Muscle layer of duodenum (tissue), 2 donors: Measurements from ENCODE around the gene TAF13.

Experiments used
- H3K27ac ChIP-seq: one replicate; pipeline ENCODE4 v1.7.0; 2013; ENCODE audit warnings: mild to moderate bottlenecking, low read length
- H3K27me3 ChIP-seq: one replicate; pipeline ENCODE4 v1.7.0; 2013; ENCODE audit warnings: low read depth, mild to moderate bottlenecking, control low read depth, low read length
- H3K36me3 ChIP-seq, 2 donors: one replicate each; pipeline ENCODE4 v1.7.0; 2013; ENCODE audit warnings: low read length in 2 of 2, control low read depth in 1 of 2, mild to moderate bottlenecking in 1 of 2; ENCODE audit not compliant: insufficient read depth in 2 of 2, control insufficient read depth in 1 of 2
- H3K4me1 ChIP-seq, 2 donors: one replicate each; pipeline ENCODE4 v1.7.0; 2013; ENCODE audit warnings: low read length in 2 of 2, mild to moderate bottlenecking in 2 of 2, control low read depth in 1 of 2, moderate library complexity in 1 of 2; ENCODE audit not compliant: insufficient read depth in 2 of 2, control insufficient read depth in 1 of 2
- H3K4me3 ChIP-seq, 2 donors: one replicate each; pipeline ENCODE4 v1.7.0; 2013; ENCODE audit warnings: low read length in 2 of 2, low read depth in 1 of 2, mild to moderate bottlenecking in 1 of 2
- H3K9me3 ChIP-seq, 2 donors: one replicate each; pipeline ENCODE4 v1.7.0; 2013; ENCODE audit warnings: low read length in 2 of 2, control low read depth in 1 of 2, mild to moderate bottlenecking in 1 of 2; ENCODE audit not compliant: control insufficient read depth in 1 of 2
- donor health status: healthy.

TAF13 gene

GRCh38 chr1:109109906-109110305 lies 34.1 kb upstream of the TAF13 start:
- H3K4me3 ChIP-seq = no peak overlapping the region
- peaks cover 13% of the 10 kb centered on the region for H3K27me3 ChIP-seq
- H3K36me3 ChIP-seq = no peaks in the 10 kb centered on the region
- H3K9me3 ChIP-seq = no peaks in the 10 kb centered on the region
- H3K4me1 ChIP-seq = peaks cover 5 to 27% of the 10 kb centered on the region in 2 donors
- H3K27ac ChIP-seq = no peak overlapping the region

DNA sequence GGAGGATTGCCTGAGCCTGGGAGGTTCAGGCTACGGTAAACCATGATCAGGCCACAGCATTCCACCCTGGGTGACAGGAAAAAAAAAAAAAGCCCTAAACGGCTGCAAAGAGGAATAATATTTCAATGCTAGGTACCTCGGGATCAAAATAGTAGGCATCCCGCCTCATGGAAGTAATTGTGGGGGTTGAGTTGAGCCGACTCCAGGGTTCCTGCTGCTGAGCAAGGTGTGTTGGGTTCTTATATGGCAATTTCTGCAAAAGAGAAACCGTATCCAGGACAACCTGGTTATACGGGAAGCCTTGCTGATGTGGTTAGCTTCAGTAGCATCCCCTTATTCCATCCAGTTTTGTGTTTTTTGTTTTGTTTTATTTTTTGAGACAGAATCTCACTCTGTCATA lies 32.0 kb upstream of the TAF13 start:
- H3K27ac ChIP-seq = no peak overlapping the region
- H3K9me3 ChIP-seq = no peaks in the 10 kb centered on the region
- peaks cover 5 to 11% of the 10 kb centered on the region in 2 donors for H3K4me1 ChIP-seq
- no peaks in the 10 kb centered on the region for H3K27me3 ChIP-seq
- H3K36me3 ChIP-seq = no peaks in the 10 kb centered on the region
- no peak overlapping the region for H3K4me3 ChIP-seq

- Histone ChIP-seq H3K27me3 (no peaks in the 10 kb centered on the region), H3K36me3 (no peaks in the 10 kb centered on the region), H3K4me3 (no peak overlapping the region), H3K27ac (no peak overlapping the region), H3K4me1 (peaks cover 0 to 2% of the 10 kb centered on the region in 2 donors), H3K9me3 (no peaks in the 10 kb centered on the region)
Observed at GRCh38 chr1:109105881-109106280, 30.1 kb upstream of the TAF13 start.

GRCh38 chr1:109104364-109105151 lies 28.8 kb upstream of the TAF13 start:
- no peaks in the 10 kb centered on the region for H3K9me3 ChIP-seq
- peaks cover 0 to 6% of the 10 kb centered on the region in 2 donors for H3K4me1 ChIP-seq
- H3K4me3 ChIP-seq = no peak overlapping the region
- no peaks in the 10 kb centered on the region for H3K27me3 ChIP-seq
- no peaks in the 10 kb centered on the region for H3K36me3 ChIP-seq
- H3K27ac ChIP-seq = no peak overlapping the region

DNA sequence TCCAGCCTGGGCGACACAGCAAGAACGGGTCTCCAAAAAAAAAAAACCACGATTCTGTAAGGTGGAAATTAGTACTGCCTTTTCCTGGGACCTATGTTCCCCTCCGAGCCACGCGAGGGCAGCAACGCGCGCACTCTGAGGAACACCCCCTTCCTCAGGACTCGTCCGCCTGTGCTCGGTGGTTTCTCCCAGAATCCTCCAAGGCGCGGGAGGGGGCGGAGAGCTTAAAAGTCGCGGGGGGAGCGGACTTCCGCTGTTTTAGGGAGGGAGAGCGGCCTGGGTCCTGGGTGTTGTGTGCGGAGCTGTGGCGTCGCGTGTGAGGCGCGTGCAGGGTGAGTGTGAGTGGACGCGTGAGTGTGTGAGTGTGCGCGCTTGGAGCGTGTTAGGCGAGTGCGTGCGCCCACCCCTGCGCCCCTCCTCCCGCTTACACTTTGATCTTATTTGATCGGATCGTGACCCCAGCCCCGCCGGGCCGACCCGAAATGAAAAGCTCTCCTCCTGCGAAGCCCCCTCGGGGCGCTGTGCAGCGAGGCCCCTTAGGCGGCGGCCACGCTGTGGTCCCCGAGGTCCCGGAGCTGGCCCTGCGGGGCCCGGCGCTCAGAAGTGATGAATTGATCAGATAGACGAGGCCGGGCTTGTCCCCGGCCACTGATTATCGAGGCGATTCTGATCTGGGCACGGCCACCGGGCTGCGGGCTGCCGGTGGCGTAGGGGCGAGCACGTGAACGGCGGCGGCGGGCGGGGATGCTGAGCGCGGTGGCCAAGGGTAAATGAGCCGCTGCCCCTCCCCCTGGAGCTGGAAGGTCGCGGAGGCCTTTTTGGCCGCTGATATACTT lies 24.4 kb upstream of the TAF13 start:
- no peaks in the 10 kb centered on the region for H3K27me3 ChIP-seq
- H3K4me3 ChIP-seq = peak overlapping the region; percentile 70 to 87
- H3K36me3 ChIP-seq = peaks cover 7% of the 10 kb centered on the region in 2 donors
- no peaks in the 10 kb centered on the region for H3K9me3 ChIP-seq
- H3K4me1 ChIP-seq = peaks cover 0 to 14% of the 10 kb centered on the region in 2 donors
- H3K27ac ChIP-seq = peak overlapping the region; percentile 90

DNA sequence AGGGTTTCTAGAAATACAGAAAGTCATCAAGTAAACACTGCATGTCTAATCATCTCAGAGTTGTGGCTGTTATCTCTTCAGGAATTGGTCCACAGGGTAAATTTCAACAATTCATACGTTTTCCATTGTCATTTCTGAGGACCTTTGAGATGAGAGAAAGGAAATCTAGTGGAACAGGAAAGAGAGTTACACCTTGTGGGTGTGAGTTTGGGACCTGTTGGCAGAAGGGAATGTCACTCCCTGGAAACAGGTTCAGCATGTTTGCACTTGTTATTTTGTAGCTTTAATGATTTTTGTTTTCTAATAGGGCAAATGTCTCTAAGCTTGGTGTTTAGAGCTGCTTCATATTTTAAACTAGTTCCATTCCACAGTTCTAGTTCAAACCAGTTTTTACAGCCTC lies 20.3 kb upstream of the TAF13 start:
- Histone ChIP-seq H3K4me3 (no peak overlapping the region), H3K27me3 (no peaks in the 10 kb centered on the region), H3K36me3 (peaks cover 17 to 32% of the 10 kb centered on the region in 2 donors), H3K4me1 (peaks cover 12 to 42% of the 10 kb centered on the region in 2 donors), H3K9me3 (no peaks in the 10 kb centered on the region), H3K27ac (no peak overlapping the region)

- no peak overlapping the region for H3K27ac ChIP-seq
- H3K4me3 ChIP-seq = no peak overlapping the region
- no peaks in the 10 kb centered on the region for H3K27me3 ChIP-seq
- H3K9me3 ChIP-seq = no peaks in the 10 kb centered on the region
- H3K36me3 ChIP-seq = peaks cover 17 to 34% of the 10 kb centered on the region in 2 donors
- peaks cover 12 to 40% of the 10 kb centered on the region in 2 donors for H3K4me1 ChIP-seq
Observed at GRCh38 chr1:109095631-109096030, 19.8 kb upstream of the TAF13 start.

- Histone ChIP-seq H3K27ac (peak overlapping the region; percentile 86), H3K9me3 (no peaks in the 10 kb centered on the region), H3K4me1 (peaks cover 12 to 43% of the 10 kb centered on the region in 2 donors), H3K36me3 (peaks cover 17 to 34% of the 10 kb centered on the region in 2 donors), H3K27me3 (no peaks in the 10 kb centered on the region), H3K4me3 (peak overlapping the region in 1 of 2 donors; percentile 12)
Observed at GRCh38 chr1:109094871-109095270, 19.1 kb upstream of the TAF13 start.

DNA sequence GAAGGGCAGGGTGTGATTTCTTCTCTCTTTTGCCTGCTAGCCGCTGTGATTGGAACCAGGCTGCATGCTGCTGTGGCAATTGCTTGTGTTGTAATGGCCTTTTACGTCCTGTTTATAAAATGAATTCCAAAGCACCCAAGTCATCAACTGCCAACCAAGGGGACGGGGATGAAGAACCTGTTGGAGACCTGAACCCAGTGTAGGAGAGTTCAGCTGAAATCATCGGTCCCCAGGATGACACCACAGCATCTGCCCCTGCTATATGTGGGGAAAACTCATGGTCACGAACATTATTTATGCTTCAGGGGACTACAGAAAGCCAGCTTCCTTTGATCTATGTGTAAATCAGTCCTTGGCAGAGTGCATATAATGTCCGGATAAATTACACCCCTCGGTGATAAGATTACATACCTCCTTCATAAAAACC lies 18.6 kb upstream of the TAF13 start:
- peak overlapping the region in 1 of 2 donors; percentile 12 for H3K4me3 ChIP-seq
- peak overlapping the region; percentile 86 for H3K27ac ChIP-seq
- H3K9me3 ChIP-seq = no peaks in the 10 kb centered on the region
- peaks cover 17 to 34% of the 10 kb centered on the region in 2 donors for H3K36me3 ChIP-seq
- peaks cover 12 to 44% of the 10 kb centered on the region in 2 donors for H3K4me1 ChIP-seq
- H3K27me3 ChIP-seq = no peaks in the 10 kb centered on the region

GRCh38 chr1:109091839-109092193 lies 16.0 kb upstream of the TAF13 start:
- H3K4me1 ChIP-seq = peaks cover 12 to 50% of the 10 kb centered on the region in 2 donors
- peak overlapping the region; percentile 73 to 98 for H3K4me3 ChIP-seq
- no peaks in the 10 kb centered on the region for H3K9me3 ChIP-seq
- H3K36me3 ChIP-seq = peaks cover 17 to 34% of the 10 kb centered on the region in 2 donors
- no peaks in the 10 kb centered on the region for H3K27me3 ChIP-seq
- H3K27ac ChIP-seq = peak overlapping the region; percentile 95

GRCh38 chr1:109091078-109091838 lies 15.5 kb upstream of the TAF13 start:
- peak overlapping the region; percentile 73 to 98 for H3K4me3 ChIP-seq
- peak overlapping the region; percentile 95 for H3K27ac ChIP-seq
- H3K27me3 ChIP-seq = no peaks in the 10 kb centered on the region
- H3K4me1 ChIP-seq = peaks cover 12 to 50% of the 10 kb centered on the region in 2 donors
- H3K9me3 ChIP-seq = no peaks in the 10 kb centered on the region
- peaks cover 14 to 32% of the 10 kb centered on the region in 2 donors for H3K36me3 ChIP-seq
